GM21576 (cell line): ENCODE measurements around the gene B4GALNT1.
"Not testable (repeated sequence)": the region's sequence is repeated elsewhere in the genome, so short reads cannot be mapped to it uniquely, and the experiment has no call there.

Experiments
- ATAC-seq: cut with Tn5 transposase; IDR thresholded peaks from one replicate; pipeline ENCODE4 v1.9.1; 2021; ENCODE audit warnings: mild to moderate bottlenecking, moderate library complexity; ENCODE audit not compliant: unreplicated experiment

B4GALNT1 gene

GRCh38 chr12:57638096-57638495 is 5.1 kb upstream of the B4GALNT1 start:
- no peak for ATAC-seq

- no peak for ATAC-seq
Measured at GRCh38 chr12:57637364-57637763, 4.4 kb upstream of the B4GALNT1 start.

GRCh38 chr12:57636731-57637130 is 3.7 kb upstream of the B4GALNT1 start:
- not testable (repeated sequence) for ATAC-seq

- no peak for ATAC-seq
Measured at GRCh38 chr12:57632073-57632957, 686 bp downstream of the B4GALNT1 start.

- no peak for ATAC-seq
Measured at GRCh38 chr12:57631566-57632072, 1.4 kb downstream of the B4GALNT1 start.

GRCh38 chr12:57630891-57631433 is 2.0 kb downstream of the B4GALNT1 start:
- no peak for ATAC-seq

GRCh38 chr12:57629897-57630471 is 3.0 kb downstream of the B4GALNT1 start:
- ATAC-seq = no peak

- ATAC-seq = no peak
Measured at GRCh38 chr12:57628280-57629191, 4.5 kb downstream of the B4GALNT1 start.

- no peak for ATAC-seq
Measured at GRCh38 chr12:57627501-57628279, 5.3 kb downstream of the B4GALNT1 start.

- no peak for ATAC-seq
Measured at GRCh38 chr12:57626921-57627445, 6.0 kb downstream of the B4GALNT1 start.

GRCh38 chr12:57626111-57626920 is 6.7 kb downstream of the B4GALNT1 start:
- ATAC-seq = no peak

GRCh38 chr12:57625261-57626032 is 7.6 kb downstream of the B4GALNT1 start:
- no peak for ATAC-seq

GRCh38 chr12:57624441-57625220 is 8.4 kb downstream of the B4GALNT1 start:
- no peak for ATAC-seq

- no peak for ATAC-seq
Measured at GRCh38 chr12:57623811-57624390, 9.1 kb downstream of the B4GALNT1 start.

GRCh38 chr12:57623385-57623784 is 9.6 kb downstream of the B4GALNT1 start:
- ATAC-seq = no peak

- no peak for ATAC-seq
Measured at GRCh38 chr12:57622293-57623245, 10.4 kb downstream of the B4GALNT1 start.
